OCI-LY1 (cell line): Measurements from ENCODE around the gene GNG2.

Experiments used
- CTCF ChIP-seq: fragments of 200-600 bp; sonication (generic), shearing (Covaris generic); IDR thresholded peaks from 2 replicates; pipeline ENCODE4 v1.5.1; 2017; ENCODE audit warnings: mild to moderate bottlenecking, antibody characterized with exemption, low read length, moderate library complexity, mixed read lengths
- EZH2 ChIP-seq: fragments of 200-600 bp; sonication (generic), shearing (Covaris generic); IDR thresholded peaks from 2 replicates; pipeline ENCODE4 v1.8.0; 2017; ENCODE audit warnings: borderline replicate concordance, mixed run types, mild to moderate bottlenecking, antibody characterized with exemption, low read length, moderate library complexity, mixed read lengths

- peak; percentile 94 for TF ChIP-seq CTCF
- no peak for TF ChIP-seq EZH2
These were observed 118.8 kb downstream of the GNG2 start for GRCh38 chr14:51979088-51979709.
